Measurements from ENCODE around the gene FOXJ1.

- no peak for TF ChIP-seq CTCF (IDR thresholded peaks at IDR 0.05; ENCODE audit: borderline replicate concordance, extremely low read depth, low read length, poor library complexity, severe bottlenecking)
- no peak for TF ChIP-seq EZH2 (IDR thresholded peaks at IDR 0.05; ENCODE audit: borderline replicate concordance, low read depth, low read length, severe bottlenecking)
These were observed 52.0 kb downstream of the FOXJ1 start for GRCh38 chr17:76088868-76089576.
